SKM-1 treated with dmso at 0.1 percent for 144 hours (cell line): ENCODE results near the gene ZNF787.

Experiments used
- DNase-seq: peaks from one replicate; lab custom pipeline; 2025; ENCODE audit not compliant: unreplicated experiment; lab: John Stamatoyannopoulos, UW

ZNF787 gene

GRCh38 chr19:56123266-56123891, 2.3 kb upstream of the ZNF787 start:
- DNase-seq = no peak

GRCh38 chr19:56120371-56121179, 520 bp downstream of the ZNF787 start:
- peak; percentile 48 for DNase-seq

DNA sequence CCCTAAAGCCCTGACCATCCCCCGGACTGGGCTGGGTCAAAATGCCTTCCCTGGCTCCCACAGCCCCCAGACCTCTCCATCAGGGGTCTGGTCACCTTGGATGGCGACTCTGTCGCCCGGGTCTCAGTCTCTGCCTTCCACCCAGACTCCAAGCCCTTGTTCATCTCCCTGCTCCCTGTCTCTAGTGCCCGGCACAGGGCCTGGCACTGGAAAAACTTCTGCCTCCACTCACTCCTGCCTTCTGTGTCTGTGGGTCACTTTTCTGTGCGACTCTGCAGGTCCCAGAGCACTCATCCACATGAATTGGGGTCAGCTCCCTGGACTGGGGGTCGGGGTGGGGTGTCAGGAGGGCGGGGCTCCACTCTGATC, 1.1 kb downstream of the ZNF787 start:
- no peak for DNase-seq

DNA sequence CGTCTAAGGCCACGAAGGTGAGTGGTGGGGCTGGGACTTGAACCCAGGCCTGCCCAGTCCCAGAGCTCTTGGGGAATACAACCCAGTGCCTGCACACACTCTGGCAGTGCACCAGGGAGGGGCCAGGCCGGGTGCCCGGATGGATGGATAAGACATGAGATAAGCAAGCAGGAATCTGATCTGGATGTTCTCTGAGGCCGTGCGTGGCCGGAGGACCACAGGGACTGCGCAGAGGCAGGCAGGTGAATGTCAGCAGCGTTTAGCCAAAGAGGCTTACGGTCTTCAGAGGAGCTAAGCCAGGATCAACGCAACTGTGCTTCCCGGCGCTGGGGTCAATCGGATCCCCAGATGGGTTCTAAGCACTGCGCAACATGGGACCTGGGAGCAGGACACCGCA, 1.5 kb downstream of the ZNF787 start:
- DNase-seq = no peak

GRCh38 chr19:56118666-56119581, 2.2 kb downstream of the ZNF787 start:
- no peak for DNase-seq

DNA sequence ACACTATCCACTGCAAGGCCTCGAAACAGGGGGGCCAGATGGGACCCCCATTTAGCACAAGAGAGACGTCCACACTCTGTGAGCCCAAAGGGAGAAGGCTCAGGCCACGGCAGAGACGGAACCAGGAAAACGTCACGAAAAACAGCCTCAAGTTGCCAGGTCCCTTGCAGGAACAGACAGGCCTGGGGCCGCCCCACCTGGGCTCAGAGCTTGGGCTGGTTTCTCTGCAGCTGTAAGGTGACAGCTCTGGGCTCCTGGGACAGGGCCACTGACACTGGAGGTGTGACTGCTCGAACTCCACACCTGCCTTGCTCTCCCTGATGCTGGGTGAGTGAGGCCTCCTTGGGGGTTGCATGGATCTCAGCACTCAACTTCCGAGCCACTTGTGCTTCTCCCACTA, 3.2 kb downstream of the ZNF787 start:
- DNase-seq = no peak

DNA sequence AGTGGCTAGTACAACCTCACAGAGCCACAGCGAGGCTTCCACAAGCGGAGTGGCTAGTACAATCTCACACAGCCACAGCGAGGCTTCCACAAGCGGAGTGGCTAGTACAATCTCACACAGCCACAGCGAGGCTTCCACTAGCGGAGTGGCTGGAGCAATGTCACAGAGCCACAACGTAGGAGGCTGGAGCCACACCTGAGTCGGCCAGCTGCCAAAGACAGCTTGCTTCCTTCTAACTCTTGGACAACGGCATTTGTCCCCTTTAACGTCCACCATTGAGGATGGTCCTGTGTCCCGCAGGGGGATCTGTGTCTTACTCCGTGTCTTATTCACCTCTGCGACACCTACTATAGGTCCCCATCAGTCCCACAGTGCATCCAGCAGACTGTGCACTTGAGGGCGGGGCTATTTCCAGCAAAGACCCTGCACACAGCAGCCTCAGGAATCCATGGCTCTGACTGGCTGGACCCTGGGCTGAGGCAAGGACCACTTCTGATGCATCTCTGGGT, 3.7 kb downstream of the ZNF787 start:
- DNase-seq = no peak

DNA sequence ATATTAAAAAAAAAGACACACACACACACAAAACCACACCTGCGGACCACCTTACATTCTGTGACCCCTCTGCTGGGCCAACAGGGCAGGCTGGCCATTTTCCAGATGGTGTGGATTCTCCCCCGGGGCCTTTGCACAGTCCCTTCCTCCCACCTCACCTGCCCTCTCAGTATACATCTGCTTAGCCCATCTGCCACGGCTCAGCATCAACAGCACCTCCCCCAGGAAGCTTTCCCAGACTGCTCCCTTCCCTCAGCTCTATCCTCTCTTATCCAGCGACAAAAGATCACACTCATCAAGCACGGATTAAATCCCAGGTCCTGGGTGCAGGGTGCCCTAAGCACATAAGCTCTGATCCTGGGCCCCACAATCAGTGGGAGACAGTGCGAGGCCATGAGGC, 4.5 kb downstream of the ZNF787 start:
- no peak for DNase-seq

GRCh38 chr19:56115490-56115889, 5.6 kb downstream of the ZNF787 start:
- no peak for DNase-seq

- DNase-seq = no peak
Observed at GRCh38 chr19:56114778-56115110, 6.4 kb downstream of the ZNF787 start.

- no peak for DNase-seq
Observed at GRCh38 chr19:56114051-56114777, 6.9 kb downstream of the ZNF787 start.

DNA sequence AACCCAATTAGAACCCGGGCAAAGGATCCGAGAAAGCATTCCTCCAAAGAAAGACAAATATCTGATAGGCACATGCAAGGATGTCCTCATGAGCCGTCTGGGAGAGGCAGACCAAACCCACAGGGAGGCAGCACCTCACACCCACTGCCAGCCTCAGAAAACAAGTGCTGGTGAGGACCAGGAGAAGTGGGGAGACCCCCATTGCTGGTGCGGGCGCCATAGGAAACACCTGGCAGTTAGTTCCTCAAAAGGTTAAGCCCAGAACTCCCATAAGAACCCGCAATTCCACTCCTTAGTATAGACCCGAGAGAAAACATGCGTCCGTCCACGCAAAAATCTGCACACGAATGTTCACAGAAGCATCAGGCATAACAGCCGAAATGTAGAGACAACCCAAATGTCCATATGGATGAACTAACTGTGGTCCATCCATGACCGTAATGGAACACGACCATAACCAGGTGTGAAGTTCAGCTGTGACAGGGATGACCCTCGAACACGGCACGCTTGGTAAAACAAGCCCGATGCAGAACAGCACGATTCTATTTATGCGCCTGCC, 7.9 kb downstream of the ZNF787 start:
- DNase-seq = no peak

GRCh38 chr19:56112313-56112709, 8.8 kb downstream of the ZNF787 start:
- no peak for DNase-seq

DNA sequence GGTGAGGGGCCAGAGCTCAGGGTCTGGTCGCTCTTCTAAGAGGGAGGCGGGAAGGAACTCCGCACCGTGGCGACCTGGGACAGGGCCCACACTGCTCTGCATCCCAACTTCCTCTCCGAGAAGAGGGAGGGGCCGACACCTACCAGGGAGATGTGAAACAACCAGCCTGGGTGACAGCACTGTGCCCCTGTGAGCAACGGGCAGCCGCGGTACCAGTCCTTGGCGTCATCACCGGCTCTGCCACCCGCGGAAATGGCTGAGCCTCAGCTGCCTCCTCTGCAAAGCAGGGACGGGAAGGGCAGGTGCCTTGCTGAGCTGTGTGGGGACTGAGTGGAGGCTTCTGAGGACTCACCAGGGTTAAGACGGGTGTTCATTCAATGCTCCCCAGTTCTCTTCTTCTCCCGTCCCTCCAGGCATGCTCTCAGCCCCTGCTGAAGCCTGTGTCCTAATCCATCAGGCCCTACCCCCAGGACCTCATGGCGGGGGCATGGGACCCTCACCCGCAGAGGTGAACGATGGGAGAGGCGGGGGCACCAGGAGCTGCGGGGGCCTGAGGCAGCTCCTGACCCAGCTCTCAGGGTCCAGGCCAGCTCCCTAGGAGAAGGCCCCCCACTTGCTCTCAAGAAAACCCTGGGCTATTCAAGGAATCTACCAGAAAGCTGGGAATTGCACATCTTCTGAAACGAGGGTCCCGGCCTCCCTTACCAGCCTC, 9.3 kb downstream of the ZNF787 start:
- DNase-seq = no peak

DNA sequence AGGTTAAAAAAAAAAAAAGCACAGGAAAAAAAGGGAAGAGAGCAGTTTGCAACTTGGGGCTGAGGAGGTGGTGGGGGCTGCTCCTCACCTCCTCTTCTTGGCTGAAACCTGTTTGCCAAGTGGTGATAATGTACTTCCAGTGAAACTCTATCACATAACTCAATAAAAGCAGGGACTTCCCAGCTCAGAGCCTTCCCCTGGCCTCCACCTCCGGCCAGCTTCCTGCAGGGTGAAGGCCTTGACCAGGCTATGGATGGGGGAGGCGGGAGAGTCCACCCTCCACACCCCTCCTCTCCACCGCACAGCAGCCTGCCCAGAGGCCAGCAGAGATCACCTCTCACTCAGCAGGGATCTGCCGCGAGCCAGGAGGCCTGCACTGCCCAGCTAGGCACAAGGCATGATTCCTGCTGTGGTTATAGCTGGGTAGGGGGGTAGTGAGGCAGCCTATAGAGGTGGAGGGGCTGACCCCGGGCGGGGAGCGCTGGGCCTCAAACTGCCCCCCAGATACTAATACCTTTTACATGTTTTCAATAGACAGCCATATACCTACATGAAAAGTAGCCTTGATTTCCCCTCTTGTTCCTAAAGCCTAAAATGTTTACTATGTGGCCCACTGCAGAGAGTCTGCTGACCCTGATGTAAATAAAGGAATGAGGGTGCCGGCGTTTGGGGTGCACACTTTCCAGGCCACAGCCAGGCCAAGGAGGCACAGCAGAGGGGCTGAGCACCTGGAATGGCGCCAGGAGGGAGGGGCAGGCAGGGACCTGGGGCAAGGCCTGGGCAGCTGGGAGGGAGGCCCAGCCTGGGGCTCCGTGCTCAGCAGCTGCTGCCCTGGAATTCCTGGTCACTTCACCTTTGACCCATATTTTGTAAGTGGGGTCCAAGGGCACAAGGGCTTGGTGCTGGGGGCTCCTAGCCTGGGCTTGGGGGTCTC, 10.3 kb downstream of the ZNF787 start:
- no peak for DNase-seq

DNA sequence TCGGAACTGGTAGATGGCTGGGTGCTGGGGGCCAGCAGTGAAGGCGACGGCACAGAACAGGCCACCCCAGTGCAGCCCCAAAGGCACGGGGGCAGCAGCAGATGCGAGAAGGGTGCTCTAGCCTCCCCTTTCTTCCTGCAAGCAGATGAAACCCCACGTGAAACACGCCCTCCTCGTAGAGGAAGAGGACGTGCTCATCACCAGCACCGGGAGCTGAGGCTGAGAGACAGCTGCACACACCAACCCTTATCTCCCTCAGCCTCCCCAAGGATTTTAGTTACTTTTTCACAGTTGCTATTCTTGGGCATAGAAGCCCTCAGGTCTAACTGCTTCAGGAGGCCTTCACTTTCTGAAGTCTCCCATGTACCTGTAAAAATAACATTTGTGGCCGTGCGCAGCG, 11.9 kb downstream of the ZNF787 start:
- no peak for DNase-seq

DNA sequence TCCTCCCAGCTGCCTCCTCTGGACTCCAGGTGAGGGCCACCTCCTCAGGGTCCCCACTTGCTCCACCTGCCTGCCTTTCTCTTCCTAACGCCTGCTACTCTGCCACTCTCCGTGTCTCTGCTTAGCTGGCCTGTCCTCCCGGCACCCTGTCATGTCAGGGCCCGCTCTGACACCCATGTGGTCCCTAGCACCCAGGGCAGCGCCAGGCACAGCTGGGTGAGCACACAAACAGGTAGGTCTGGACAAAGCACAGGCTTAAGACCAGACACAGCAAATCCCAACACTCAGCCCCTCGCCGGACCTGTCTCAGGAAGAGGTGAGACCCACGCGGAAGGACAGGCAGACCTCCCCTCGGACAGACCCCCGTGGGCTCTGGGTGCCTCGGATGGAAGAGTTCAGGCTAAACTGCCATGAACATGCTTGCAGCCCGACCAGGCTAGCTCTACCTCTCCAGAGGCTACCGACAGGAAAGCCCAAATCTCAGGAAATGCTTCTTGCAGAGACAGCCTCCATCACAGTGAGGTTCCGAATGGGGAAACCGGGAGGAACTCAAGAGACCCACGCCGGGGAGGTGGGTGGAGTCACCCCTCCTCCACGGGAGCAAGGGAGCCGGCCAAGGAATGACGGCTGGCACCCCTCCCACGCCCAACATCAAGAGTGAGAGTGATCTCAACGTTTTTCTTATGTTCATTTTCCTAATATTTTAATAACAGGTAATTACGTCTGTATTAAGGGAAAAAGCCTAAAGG, 12.5 kb downstream of the ZNF787 start:
- DNase-seq = no peak

- no peak for DNase-seq
Observed at GRCh38 chr19:56107626-56108351, 13.3 kb downstream of the ZNF787 start.
